HepG2 (cell line): ENCODE results near the gene HIF1AN. TPM values are rescaled to one million over a fixed set of nuclear protein-coding genes. Genes with fewer than 3 reads are reported as not detected.
A peak's percentile ranks its signal among the peaks of the same experiment; 100 is the strongest.

ENCODE experiments used
- CBFB ChIP-seq: sonication (generic); formaldehyde crosslinking; IDR thresholded peaks from 2 replicates; pipeline ENCODE4 v1.4.0; 2020; ENCODE audit warnings: missing genetic modification reagents
- CREB1 ChIP-seq, 2 experiments: fragments of 450-650 bp in 1 of 2; IDR thresholded peaks; 2 replicates each; pipeline ENCODE4 v1.6.1; 2016 to 2017; ENCODE audit warnings: control low read depth in 1 of 2, mild to moderate bottlenecking in 1 of 2, missing compliant biosample characterization in 1 of 2, missing genetic modification characterization in 1 of 2
- IRF2 ChIP-seq: IDR thresholded peaks from 2 replicates; pipeline ENCODE4 v1.6.1; 2018; ENCODE audit warnings: missing genetic modification reagents, missing compliant biosample characterization
- MEIS1 ChIP-seq: sonication (generic); formaldehyde crosslinking; IDR thresholded peaks from 2 replicates; pipeline ENCODE4 v1.9.0; 2021; ENCODE audit warnings: mild to moderate bottlenecking, missing genetic modification reagents, moderate library complexity, borderline replicate concordance
- PLSCR1 ChIP-seq: sonication (generic); formaldehyde crosslinking; IDR thresholded peaks from 2 replicates; pipeline ENCODE4 v1.5.0; 2020; ENCODE audit warnings: missing genetic modification reagents, mild to moderate bottlenecking, borderline replicate concordance
- PRDM10 ChIP-seq: sonication (generic); formaldehyde crosslinking; IDR thresholded peaks from 2 replicates; pipeline ENCODE4 v1.4.0; 2020; ENCODE audit warnings: low read depth, missing genetic modification reagents
- THAP9 ChIP-seq: sonication (generic); formaldehyde crosslinking; IDR thresholded peaks from 2 replicates; pipeline ENCODE4; 2020; ENCODE audit warnings: missing genetic modification reagents, mild to moderate bottlenecking, borderline replicate concordance
- TRAFD1 ChIP-seq: sonication (generic); formaldehyde crosslinking; IDR thresholded peaks from 2 replicates; pipeline ENCODE4 v1.5.1; 2020; ENCODE audit warnings: missing genetic modification reagents, mild to moderate bottlenecking, borderline replicate concordance
- UBTF ChIP-seq: sonication (generic); formaldehyde crosslinking; IDR thresholded peaks from 2 replicates; pipeline ENCODE4 v1.4.0; 2020; ENCODE audit warnings: mild to moderate bottlenecking, missing genetic modification reagents
- ZNF253 ChIP-seq: sonication (generic); formaldehyde crosslinking; IDR thresholded peaks from 2 replicates; pipeline ENCODE4 v1.8.0; 2022; ENCODE audit warnings: mild to moderate bottlenecking, missing genetic modification reagents, borderline replicate concordance
- ZNF572 ChIP-seq: sonication (generic); formaldehyde crosslinking; IDR thresholded peaks from 2 replicates; pipeline ENCODE4 v1.5.1; 2020; ENCODE audit warnings: mild to moderate bottlenecking, missing genetic modification reagents
- ZNF710 ChIP-seq: sonication (generic); formaldehyde crosslinking; IDR thresholded peaks from 2 replicates; pipeline ENCODE4 v1.5.0; 2020; ENCODE audit warnings: mild to moderate bottlenecking, missing genetic modification reagents, borderline replicate concordance
- polyA plus RNA-seq, 8 experiments: library from polyadenylated mRNA; depleted of rRNA in 3 of 8; stranded (reverse) in 7 of 8; unstranded in 1 of 8; fragments of >200 nt; fragmentation: Illumina TruSeq in 4 of 8; extraction: Trizol in 4 of 8; gene quantifications; 2 replicates each; pipeline versions ENCODE4 v1.2.1 to v1.2.3, GENCODE V29; 2011 to 2016; ENCODE audit warnings: low read depth in 4 of 8, missing spikeins in 1 of 8, mixed read lengths in 1 of 8; ENCODE audit not compliant: insufficient read depth in 1 of 8
- total RNA-seq, 5 experiments: library from RNA; depleted of rRNA; stranded (reverse); fragments of >200 nt; fragmentation: Illumina TruSeq; extraction: Trizol; gene quantifications; 2 replicates each; pipeline ENCODE4 v1.2.3, GENCODE V29; 2016; ENCODE audit warnings: low read depth in 1 of 5

The HIF1AN gene
- total and polyA plus RNA-seq, 2 of the 13 experiments (the other 11 are each of a cell fraction or from before 2014, with no cell fraction given): 8.6 to 10.7 TPM

GRCh38 chr10:100529475-100530298 lies 6.1 kb upstream of the HIF1AN start, which contains the start of gene NDUFB8 (continued):
- TF ChIP-seq ZNF253 (no peak), UBTF (CRISPR knock-in tag) (no peak), TRAFD1 (no peak), PLSCR1 (CRISPR knock-in tag) (no peak), ZNF710 (CRISPR knock-in tag) (no peak), MEIS1 (CRISPR knock-in tag) (no peak), ZNF572 (peak; percentile 26; the same call in 1 of the 2 replicates), PRDM10 (CRISPR knock-in tag) (peak; percentile 75; the same call in 1 of the 2 replicates), THAP9 (CRISPR knock-in tag) (no peak; the same call in 1 of the 2 replicates), CBFB (CRISPR knock-in tag) (no peak; the same call in 1 of the 2 replicates), CREB1 (IDR thresholded peaks at IDR 0.05) (peak; percentile 43; the same call in 1 of the 2 replicates), CREB1 (CRISPR knock-in tag; IDR thresholded peaks at IDR 0.05) (peak; percentile 80), IRF2 (CRISPR knock-in tag) (no peak; the same call in 1 of the 2 replicates)
